OCI-LY3 (cell line): ENCODE results near the gene EXD3.

Experiments used
- H2AFZ ChIP-seq: fragments of 200-600, 300-600 bp; shearing (Covaris generic); 2 replicates; pipeline ENCODE4 v1.6.0; 2014; ENCODE audit warnings: antibody characterized with exemption, low read depth, low read length
- H3K27ac ChIP-seq: fragments of 200-600, 300-600 bp; sonication (generic); 2 replicates; pipeline ENCODE4 v1.5.1; 2014; ENCODE audit warnings: mild to moderate bottlenecking, low read length, moderate library complexity, mixed read lengths
- H3K27me3 ChIP-seq: fragments of 200-600, 300-600 bp; sonication (generic); 2 replicates; pipeline ENCODE4 v1.6.1; 2014; ENCODE audit warnings: low read depth, low read length, mixed read lengths
- H3K36me3 ChIP-seq: fragments of 200-600, 300-600 bp; sonication (generic); replicated peaks from 2 replicates; pipeline ENCODE3; 2014; ENCODE audit warnings: low read depth, low read length, mixed read lengths
- H3K4me1 ChIP-seq: fragments of 300-600, 200-600 bp; sonication (generic); 2 replicates; pipeline ENCODE4 v1.6.1; 2014; ENCODE audit warnings: low read length, mixed read lengths
- H3K4me2 ChIP-seq: fragments of 200-600, 300-600 bp; sonication (generic); 2 replicates; pipeline ENCODE4 v1.6.1; 2014; ENCODE audit warnings: low read length, mixed read lengths
- H3K4me3 ChIP-seq: fragments of 300-600, 200-600 bp; sonication (generic); 2 replicates; pipeline ENCODE4 v1.5.1; 2014; ENCODE audit warnings: antibody characterized with exemption, mild to moderate bottlenecking, low read length, moderate library complexity
- H3K79me2 ChIP-seq: fragments of 300-600, 200-600 bp; shearing (Covaris generic); 2 replicates; pipeline ENCODE4 v1.6.1; 2014; ENCODE audit warnings: mild to moderate bottlenecking, low read length, mixed read lengths
- H3K9ac ChIP-seq: fragments of 300-600, 200-600 bp; shearing (Covaris generic); 2 replicates; pipeline ENCODE4 v1.6.0; 2014; ENCODE audit warnings: mild to moderate bottlenecking, low read length, moderate library complexity
- H3K9me3 ChIP-seq: fragments of 200-600, 300-600 bp; shearing (Covaris generic); 2 replicates; pipeline ENCODE4 v1.6.1; 2014; ENCODE audit warnings: low read length, mixed read lengths; ENCODE audit not compliant: insufficient read depth
- H4K20me1 ChIP-seq: fragments of 200-600, 300-600 bp; sonication (generic); 2 replicates; pipeline ENCODE4 v1.6.1; 2016; ENCODE audit warnings: low read length, mixed read lengths; ENCODE audit not compliant: insufficient read depth
- CTCF ChIP-seq: fragments of 200-600, 300-600 bp; sonication (generic); IDR thresholded peaks from 2 replicates; pipeline ENCODE4 v1.5.1; 2014; ENCODE audit warnings: antibody characterized with exemption, low read length, low read depth
- EZH2phosphoT487 ChIP-seq: fragments of 200-600 bp; shearing (Covaris generic); IDR thresholded peaks from 2 replicates; pipeline ENCODE4 v1.6.1; 2018; ENCODE audit warnings: antibody characterized with exemption, mixed run types, low read depth

Gene EXD3

GRCh38 chr9:137457406-137458193 is 34.6 kb upstream of the EXD3 start:
- TF ChIP-seq EZH2phosphoT487 (no peak), CTCF (no peak)
- Histone ChIP-seq H3K36me3 (peaks cover 33% of the 10 kb centered on the region), H2AFZ (no peak overlapping the region), H3K79me2 (peaks cover 14% of the 10 kb centered on the region), H3K4me2 (peak overlapping the region; percentile 96), H4K20me1 (peaks cover 6% of the 10 kb centered on the region), H3K27ac (no peak overlapping the region), H3K9me3 (no peaks in the 10 kb centered on the region), H3K9ac (no peak overlapping the region), H3K4me1 (peaks cover 25% of the 10 kb centered on the region), H3K4me3 (peak overlapping the region; percentile 98), H3K27me3 (no peaks in the 10 kb centered on the region)

GRCh38 chr9:137456864-137457405 is 34.0 kb upstream of the EXD3 start:
- no peaks in the 10 kb centered on the region for H3K27me3 ChIP-seq
- H2AFZ ChIP-seq: no peak overlapping the region
- TF ChIP-seq CTCF (no peak), EZH2phosphoT487 (no peak)
- H3K36me3 ChIP-seq: peaks cover 36% of the 10 kb centered on the region
- no peak overlapping the region for H3K9ac ChIP-seq
- H3K4me3 ChIP-seq: no peak overlapping the region
- H3K4me1 ChIP-seq: peaks cover 19% of the 10 kb centered on the region
- H3K9me3 ChIP-seq: no peaks in the 10 kb centered on the region
- peaks cover 6% of the 10 kb centered on the region for H4K20me1 ChIP-seq
- no peak overlapping the region for H3K27ac ChIP-seq
- no peak overlapping the region for H3K4me2 ChIP-seq
- peaks cover 14% of the 10 kb centered on the region for H3K79me2 ChIP-seq

- Histone ChIP-seq H3K27me3 (no peaks in the 10 kb centered on the region), H2AFZ (no peak overlapping the region), H3K4me3 (no peak overlapping the region), H3K4me1 (peaks cover 16% of the 10 kb centered on the region), H4K20me1 (peaks cover 6% of the 10 kb centered on the region), H3K9ac (no peak overlapping the region), H3K36me3 (peaks cover 36% of the 10 kb centered on the region), H3K9me3 (no peaks in the 10 kb centered on the region), H3K79me2 (peaks cover 14% of the 10 kb centered on the region), H3K27ac (no peak overlapping the region), H3K4me2 (no peak overlapping the region)
- no peak for TF ChIP-seq CTCF
- no peak for TF ChIP-seq EZH2phosphoT487
These were observed 33.3 kb upstream of the EXD3 start for GRCh38 chr9:137456061-137456863.
